ENCODE data around the gene RIMS4. TPM values are rescaled to one million over a fixed set of nuclear protein-coding genes. Genes with fewer than 3 reads are reported as not detected.

Gene RIMS4
- total and polyA plus RNA-seq, 12 donors = 0.11 to 6.3 (median 0.78) TPM; not detected in 1

DNA sequence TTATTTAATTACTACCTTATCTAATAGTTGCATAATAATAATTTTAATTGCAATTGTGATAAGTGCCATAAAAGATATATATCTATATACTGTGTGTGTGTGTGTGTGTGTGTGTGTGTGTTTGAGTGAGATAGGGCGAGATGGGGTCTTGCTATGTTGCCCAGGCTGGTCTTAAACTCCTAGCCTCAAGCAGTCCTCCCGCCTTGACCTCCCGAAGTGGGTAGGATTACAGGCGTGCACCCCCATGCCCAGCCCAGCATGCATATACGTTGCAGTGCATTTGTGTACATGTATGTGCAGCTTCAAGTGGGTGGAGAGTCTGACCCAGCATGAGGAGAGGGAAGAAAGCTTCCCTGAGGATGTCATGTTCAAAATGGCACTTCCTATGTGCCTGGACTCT, 4.6 kb upstream of the RIMS4 start:
- TF ChIP-seq, protein P1, sequence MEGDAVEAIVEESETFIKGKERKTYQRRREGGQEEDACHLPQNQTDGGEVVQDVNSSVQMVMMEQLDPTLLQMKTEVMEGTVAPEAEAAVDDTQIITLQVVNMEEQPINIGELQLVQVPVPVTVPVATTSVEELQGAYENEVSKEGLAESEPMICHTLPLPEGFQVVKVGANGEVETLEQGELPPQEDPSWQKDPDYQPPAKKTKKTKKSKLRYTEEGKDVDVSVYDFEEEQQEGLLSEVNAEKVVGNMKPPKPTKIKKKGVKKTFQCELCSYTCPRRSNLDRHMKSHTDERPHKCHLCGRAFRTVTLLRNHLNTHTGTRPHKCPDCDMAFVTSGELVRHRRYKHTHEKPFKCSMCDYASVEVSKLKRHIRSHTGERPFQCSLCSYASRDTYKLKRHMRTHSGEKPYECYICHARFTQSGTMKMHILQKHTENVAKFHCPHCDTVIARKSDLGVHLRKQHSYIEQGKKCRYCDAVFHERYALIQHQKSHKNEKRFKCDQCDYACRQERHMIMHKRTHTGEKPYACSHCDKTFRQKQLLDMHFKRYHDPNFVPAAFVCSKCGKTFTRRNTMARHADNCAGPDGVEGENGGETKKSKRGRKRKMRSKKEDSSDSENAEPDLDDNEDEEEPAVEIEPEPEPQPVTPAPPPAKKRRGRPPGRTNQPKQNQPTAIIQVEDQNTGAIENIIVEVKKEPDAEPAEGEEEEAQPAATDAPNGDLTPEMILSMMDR (IDR thresholded peaks at IDR 0.05) = no peak
- TF ChIP-seq POLR2A (IDR thresholded peaks at IDR 0.05) = no peak
- intact Hi-C loops (cut with DNase I) = no loop called here
- no peaks in the 10 kb centered on the region for H3K36me3 ChIP-seq (replicated peaks in 1 of 2)
- no peaks in the 10 kb centered on the region for H3K9me3 ChIP-seq (replicated peaks in 1 of 3)
- H3K27me3 ChIP-seq = peaks cover 22% of the 10 kb centered on the region
- no peak for DNase-seq
- WGBS, 4 donors = 81 to 94% (median 89%) methylated on average over 5 of the region's 5 CpGs
- no peak overlapping the region for H3K27ac ChIP-seq
- H3K4me3 ChIP-seq = no peak overlapping the region
- H3K4me1 ChIP-seq (replicated peaks in 1 of 2) = no peaks in the 10 kb centered on the region

DNA sequence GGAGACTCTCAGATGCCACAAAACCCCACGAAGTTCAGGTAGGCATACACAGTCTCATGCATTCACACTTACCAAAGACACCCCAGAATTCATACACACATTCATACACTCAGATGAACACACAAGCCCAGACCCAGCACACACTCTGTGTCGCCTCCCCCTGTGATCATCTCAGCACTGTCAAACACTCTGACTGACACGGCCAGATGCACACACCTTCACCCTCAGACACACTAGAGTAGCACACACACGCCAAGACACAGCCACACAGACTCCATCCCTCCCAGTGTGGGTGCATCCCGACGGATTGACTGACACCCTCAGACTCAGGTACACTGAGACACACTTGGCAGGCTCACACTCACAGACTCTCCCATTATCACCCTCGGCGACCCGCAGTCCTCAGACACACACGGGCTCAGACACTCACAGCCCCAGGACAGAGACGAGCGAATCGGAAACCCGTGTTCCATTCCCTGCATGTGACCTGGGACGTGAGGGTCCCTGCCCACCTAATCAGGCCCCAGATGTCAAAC, 872 bp upstream of the RIMS4 start:
- intact Hi-C loops (cut with DNase I) = no loop called here
- DNase-seq = peak in 1 of 7 donors; percentile 33
- H3K4me3 ChIP-seq = no peak overlapping the region

DNA sequence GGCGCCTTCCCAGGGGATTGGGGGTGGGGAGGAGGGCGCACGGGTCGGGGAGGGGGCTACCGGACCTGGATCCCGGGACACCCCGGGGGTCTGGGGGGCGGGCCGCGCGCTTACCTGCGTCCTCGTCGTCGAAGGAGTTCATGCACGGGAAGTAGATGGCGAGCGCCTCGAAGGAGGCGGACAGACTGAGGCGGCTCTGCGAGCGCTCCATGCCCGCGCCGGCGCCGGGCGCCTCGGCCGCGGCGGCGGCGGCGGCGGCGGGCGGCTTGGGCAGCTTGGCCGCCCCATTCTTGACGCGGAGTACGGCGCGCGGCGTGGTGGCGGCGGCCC, 320 bp downstream of the RIMS4 start:
- Histone ChIP-seq H3K4me3 (no peak overlapping the region), H3K27ac (no peak overlapping the region), H3K4me1 (replicated peaks in 1 of 2) (no peaks in the 10 kb centered on the region), H3K27me3 (peaks cover 36% of the 10 kb centered on the region), H3K9me3 (replicated peaks in 1 of 3) (no peaks in the 10 kb centered on the region), H3K36me3 (replicated peaks in 1 of 2) (no peaks in the 10 kb centered on the region)
- WGBS, 4 donors = 0 to 4% (median 1%) methylated on average over 21 to 44 of the region's 49 CpGs; no CpG with 5 or more reads in 1 of the 4 donors
- DNase-seq = peak in 1 of 7 donors; percentile 28
- TF ChIP-seq POLR2A (IDR thresholded peaks at IDR 0.05) = no peak
- intact Hi-C loops (cut with DNase I) = no loop called here

More for the DNA sequence above, 872 bp upstream of the RIMS4 start:
- 83 to 89% (median 87%) methylated on average over 15 of the region's 15 CpGs for WGBS, 4 donors
- Histone ChIP-seq H3K36me3 (replicated peaks in 1 of 2) (no peaks in the 10 kb centered on the region), H3K9me3 (replicated peaks in 1 of 3) (no peaks in the 10 kb centered on the region), H3K27ac (no peak overlapping the region), H3K4me1 (replicated peaks in 1 of 2) (no peaks in the 10 kb centered on the region), H3K27me3 (peaks cover 36% of the 10 kb centered on the region)
- TF ChIP-seq POLR2A (IDR thresholded peaks at IDR 0.05) = no peak

DNA sequence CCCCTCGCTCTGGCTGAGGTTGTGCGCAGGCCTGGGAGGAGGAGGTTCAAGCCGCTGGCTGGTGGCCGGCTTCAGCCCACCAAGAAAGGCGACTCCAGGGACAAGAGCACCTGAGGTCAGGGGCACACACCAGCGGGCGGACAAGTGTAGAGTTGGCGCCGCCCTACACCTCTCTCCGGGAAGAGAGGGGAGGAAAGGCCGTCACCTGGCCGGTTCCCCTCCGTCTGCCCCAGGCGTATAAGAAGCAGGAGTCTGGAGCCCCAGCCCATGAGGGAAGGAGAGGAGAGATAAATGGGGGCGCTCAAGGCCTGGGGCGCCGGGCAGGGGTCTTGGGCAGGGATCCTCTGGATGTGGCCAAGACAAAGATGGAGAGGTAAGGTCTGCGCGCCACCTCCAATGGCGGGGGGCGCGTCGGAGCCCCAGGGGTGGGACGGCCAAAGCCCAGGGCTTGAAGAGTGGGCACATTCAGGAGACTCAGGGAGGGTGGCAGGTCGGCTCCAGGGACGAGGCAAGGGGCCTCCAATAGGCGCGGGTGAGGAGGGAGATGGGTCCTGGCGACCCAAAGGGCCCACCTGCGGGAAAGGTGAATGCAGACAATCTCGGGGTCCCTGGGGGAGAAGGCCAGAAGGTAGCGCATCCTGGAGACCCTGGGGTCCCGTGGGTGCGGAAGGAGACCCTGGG, 826 bp downstream of the RIMS4 start:
- H3K9me3 ChIP-seq (replicated peaks in 1 of 3) = no peaks in the 10 kb centered on the region
- H3K27me3 ChIP-seq = peaks cover 36% of the 10 kb centered on the region
- peak in 1 of 7 donors; percentile 45 for DNase-seq
- no peaks in the 10 kb centered on the region for H3K36me3 ChIP-seq (replicated peaks in 1 of 2)
- no peak overlapping the region for H3K27ac ChIP-seq
- no peak for TF ChIP-seq POLR2A (IDR thresholded peaks at IDR 0.05)
- TF ChIP-seq, protein P1 (IDR thresholded peaks at IDR 0.05) = no peak
- no peaks in the 10 kb centered on the region for H3K4me1 ChIP-seq (replicated peaks in 1 of 2)
- intact Hi-C loops (cut with DNase I) = no loop called here
- 16 to 23% (median 20%) methylated on average over 20 to 34 of the region's 34 CpGs for WGBS, 4 donors
- H3K4me3 ChIP-seq = no peak overlapping the region

DNA sequence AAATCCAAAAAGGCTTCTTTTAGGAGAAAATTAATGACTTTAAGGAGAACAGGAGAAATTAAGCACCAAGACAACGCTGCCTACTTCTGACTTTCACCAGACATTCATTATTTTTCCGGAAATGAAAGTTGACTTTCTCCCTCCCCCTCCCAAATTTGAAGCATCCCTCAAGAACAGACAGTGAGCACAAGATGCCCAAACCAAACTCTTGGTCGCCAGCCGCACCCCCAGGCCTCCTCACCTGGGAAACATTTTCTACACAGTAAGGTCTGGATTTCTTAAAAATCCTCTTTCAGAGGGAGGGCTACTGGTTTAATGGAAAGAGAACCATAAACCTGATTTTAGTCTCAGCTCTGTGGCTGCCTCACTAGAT, 2.7 kb downstream of the RIMS4 start:
- H3K27me3 ChIP-seq = peaks cover 36% of the 10 kb centered on the region
- DNase-seq = no peak
- intact Hi-C loops (cut with DNase I) = no loop called here
- H3K9me3 ChIP-seq (replicated peaks in 1 of 3) = no peaks in the 10 kb centered on the region
- no peaks in the 10 kb centered on the region for H3K4me1 ChIP-seq (replicated peaks in 1 of 2)
- H3K4me3 ChIP-seq = no peak overlapping the region
- H3K36me3 ChIP-seq (replicated peaks in 1 of 2) = no peaks in the 10 kb centered on the region
- H3K27ac ChIP-seq = no peak overlapping the region
- TF ChIP-seq, protein P1 (IDR thresholded peaks at IDR 0.05) = no peak
- TF ChIP-seq POLR2A (IDR thresholded peaks at IDR 0.05) = no peak
- 77 to 84% (median 82%) methylated on average over 4 of the region's 4 CpGs for WGBS, 4 donors
